ENCODE data around the gene SCLT1.

- no peak for TF ChIP-seq CREB1 (IDR thresholded peaks at IDR 0.05; ENCODE audit: low read depth)
- TF ChIP-seq EP300 (IDR thresholded peaks at IDR 0.05; ENCODE audit: borderline replicate concordance) = no peak
- TF ChIP-seq USF1 (IDR thresholded peaks at IDR 0.05) = no peak
- TF ChIP-seq TEAD4 (IDR thresholded peaks at IDR 0.05) = no peak
- no peak for TF ChIP-seq CEBPB (IDR thresholded peaks at IDR 0.05)
- no peak for TF ChIP-seq NFIC (IDR thresholded peaks at IDR 0.05)
- no peak for TF ChIP-seq YY1 (IDR thresholded peaks at IDR 0.05; ENCODE audit: low read depth)
- no peak for TF ChIP-seq ZBTB7A (IDR thresholded peaks at IDR 0.05; ENCODE audit: low read depth)
- no peak for TF ChIP-seq REST (IDR thresholded peaks at IDR 0.05; ENCODE audit: low read depth)
- no peak for TF ChIP-seq TAF1 (IDR thresholded peaks at IDR 0.05; ENCODE audit: low read depth)
Measured at GRCh38 chr4:128866269-128866668, 227.1 kb downstream of the SCLT1 start.

All from Ishikawa (cell line).